Measurements from ENCODE around the gene HS1BP3. TPM values are rescaled to one million over a fixed set of nuclear protein-coding genes. Genes with fewer than 3 reads are reported as not detected.

HS1BP3 gene
- total RNA-seq, 1 experiment from 2014 or later = 19.6 TPM

GRCh38 chr2:20643826-20644225 lies 7.1 kb downstream of the HS1BP3 start:
- Histone ChIP-seq H3K27me3 (ENCODE audit: low read length) (no peaks in the 10 kb centered on the region), H4K20me1 (ENCODE audit: low read length) (no peaks in the 10 kb centered on the region), H2AFZ (ENCODE audit: low read length) (no peak overlapping the region), H3K4me1 (ENCODE audit: insufficient read depth, low read length) (no peaks in the 10 kb centered on the region), H3K27ac (ENCODE audit: low read length) (no peak overlapping the region), H3K79me2 (ENCODE audit: low read length) (no peaks in the 10 kb centered on the region), H3K9me2 (replicated peaks; ENCODE audit: low read length) (no peaks in the 10 kb centered on the region), H3K9me3 (ENCODE audit: low read length) (no peaks in the 10 kb centered on the region), H3K9ac (ENCODE audit: low read length) (no peak overlapping the region), H3K4me3 (ENCODE audit: low read length) (no peak overlapping the region), H3K4me2 (ENCODE audit: low read length) (no peak overlapping the region), H3F3A (ENCODE audit: low read length, unreplicated experiment) (no peaks in the 10 kb centered on the region), H3K36me3 (ENCODE audit: low read depth, low read length) (no peaks in the 10 kb centered on the region)
- intact Hi-C loops (cut with micrococcal nuclease) = loop anchor here (2.0 kb wide), 1 partner anchor 201 kb away; no protein-coding TSS in a partner anchor
- ATAC-seq (no peak), DNase-seq (no peak)
- TF ChIP-seq EZH2phosphoT487 (IDR thresholded peaks at IDR 0.05; ENCODE audit: borderline replicate concordance, low read length) (no peak), EZH2 (IDR thresholded peaks at IDR 0.05; ENCODE audit: low read length, unreplicated experiment) (no peak), CTCF (conservative IDR thresholded peaks at IDR 0.05; ENCODE audit: low read depth, low read length) (no peak)
- ChIA-PET CTCF (interaction anchor here (0.7 kb wide), 1 partner anchor 252 kb away, joined by 4 read pairs; no protein-coding TSS in a partner anchor), POLR2A (ENCODE audit: unreplicated experiment) (interaction anchor here (0.6 kb wide), 1 partner anchor 197 kb away, joined by 3 read pairs; the partner anchor contains the start of gene RHOB)
- BruUV-seq (replicated peaks) = no TSS peak

DNA sequence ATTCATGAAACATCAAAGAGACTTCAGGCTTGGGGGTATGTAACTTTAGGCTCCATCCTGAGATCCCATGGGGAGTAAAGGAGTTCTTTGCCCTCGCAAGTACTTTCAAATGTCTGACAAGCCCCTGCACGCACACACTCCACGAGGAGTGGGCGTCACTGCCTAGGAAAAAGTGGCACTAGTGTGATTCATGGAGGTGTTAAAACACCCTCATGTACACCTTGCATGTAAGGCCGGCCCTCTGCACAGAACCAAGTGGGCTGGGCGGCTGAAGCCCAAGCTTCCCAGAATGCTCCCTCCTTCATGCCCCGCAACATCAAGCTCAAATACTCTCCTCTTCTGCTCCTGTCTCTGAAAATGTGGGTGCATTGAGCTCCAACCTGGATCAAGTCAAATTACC lies 7.8 kb downstream of the HS1BP3 start:
- H3K4me2 ChIP-seq (ENCODE audit: low read length) = no peak overlapping the region

More for the DNA sequence above, 7.8 kb downstream of the HS1BP3 start:
- H3K4me3 ChIP-seq (ENCODE audit: low read length) = no peak overlapping the region
- no peak overlapping the region for H3K27ac ChIP-seq (ENCODE audit: low read length)
- H2AFZ ChIP-seq (ENCODE audit: low read length) = no peak overlapping the region
- no peaks in the 10 kb centered on the region for H3K79me2 ChIP-seq (ENCODE audit: low read length)
- no peaks in the 10 kb centered on the region for H3K9me2 ChIP-seq (replicated peaks; ENCODE audit: low read length)
- TF ChIP-seq EZH2 (IDR thresholded peaks at IDR 0.05; ENCODE audit: low read length, unreplicated experiment) (no peak), EZH2phosphoT487 (IDR thresholded peaks at IDR 0.05; ENCODE audit: borderline replicate concordance, low read length) (no peak), CTCF (conservative IDR thresholded peaks at IDR 0.05; ENCODE audit: low read depth, low read length) (no peak)
- no peak for DNase-seq
- H3K27me3 ChIP-seq (ENCODE audit: low read length) = no peaks in the 10 kb centered on the region
- no peaks in the 10 kb centered on the region for H4K20me1 ChIP-seq (ENCODE audit: low read length)
- no peaks in the 10 kb centered on the region for H3K4me1 ChIP-seq (ENCODE audit: insufficient read depth, low read length)
- no peaks in the 10 kb centered on the region for H3K36me3 ChIP-seq (ENCODE audit: low read depth, low read length)
- H3F3A ChIP-seq (ENCODE audit: low read length, unreplicated experiment) = no peaks in the 10 kb centered on the region
- ATAC-seq = no peak
- CTCF ChIA-PET = interaction anchor here (0.6 to 0.7 kb wide), 2 partner anchors 199 to 251 kb away, joined by 4 to 6 read pairs; no protein-coding TSS in a partner anchor
- no TSS peak for BruUV-seq (replicated peaks)
- no peaks in the 10 kb centered on the region for H3K9me3 ChIP-seq (ENCODE audit: low read length)
- H3K9ac ChIP-seq (ENCODE audit: low read length) = no peak overlapping the region
- intact Hi-C loops (cut with micrococcal nuclease) = loop anchor here (2.0 kb wide), 1 partner anchor 200 kb away; no protein-coding TSS in a partner anchor
- POLR2A ChIA-PET (ENCODE audit: unreplicated experiment) = no interaction called here

Measured in PC-3 (cell line).